ENCODE results near the gene TRAPPC2L.
"Not testable (repeated sequence)": the region's sequence is repeated elsewhere in the genome, so short reads cannot be mapped to it uniquely, and the experiment has no call there.

The TRAPPC2L gene

GRCh38 chr16:88819126-88819525 lies 37.8 kb upstream of the TRAPPC2L start:
- no peak for DNase-seq

DNA sequence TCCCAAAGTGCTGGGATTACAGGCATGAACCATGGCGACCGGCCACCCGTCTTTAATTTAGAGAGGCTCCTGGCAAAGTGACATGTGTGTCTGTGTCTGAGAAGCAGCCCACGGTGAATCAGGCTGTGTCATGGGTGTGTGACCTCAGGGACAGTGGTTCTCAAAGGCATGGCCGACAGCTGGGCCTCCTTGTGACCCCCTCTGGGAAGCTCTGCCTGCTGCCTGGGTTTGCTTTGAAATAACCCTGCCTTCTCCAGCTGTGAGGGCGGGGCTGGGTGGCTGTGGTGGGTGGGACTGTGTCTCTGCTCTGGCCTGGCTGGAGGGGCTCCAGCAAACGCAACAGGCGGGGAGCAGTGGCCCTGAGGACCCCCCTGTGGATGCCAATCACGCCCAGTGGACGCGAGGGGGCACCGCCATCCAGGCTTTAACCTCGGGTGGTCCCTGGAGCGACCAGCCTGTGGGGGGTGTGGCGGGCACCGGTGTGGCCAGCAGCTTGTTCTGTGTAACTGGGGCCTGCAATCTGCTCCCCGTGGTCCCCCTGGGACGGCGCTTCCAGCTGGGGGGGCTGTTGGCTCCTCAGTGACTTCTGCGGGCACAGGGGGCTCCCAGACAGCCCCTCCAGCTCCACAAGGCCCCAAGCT lies 36.4 kb upstream of the TRAPPC2L start:
- no peak for DNase-seq

DNA sequence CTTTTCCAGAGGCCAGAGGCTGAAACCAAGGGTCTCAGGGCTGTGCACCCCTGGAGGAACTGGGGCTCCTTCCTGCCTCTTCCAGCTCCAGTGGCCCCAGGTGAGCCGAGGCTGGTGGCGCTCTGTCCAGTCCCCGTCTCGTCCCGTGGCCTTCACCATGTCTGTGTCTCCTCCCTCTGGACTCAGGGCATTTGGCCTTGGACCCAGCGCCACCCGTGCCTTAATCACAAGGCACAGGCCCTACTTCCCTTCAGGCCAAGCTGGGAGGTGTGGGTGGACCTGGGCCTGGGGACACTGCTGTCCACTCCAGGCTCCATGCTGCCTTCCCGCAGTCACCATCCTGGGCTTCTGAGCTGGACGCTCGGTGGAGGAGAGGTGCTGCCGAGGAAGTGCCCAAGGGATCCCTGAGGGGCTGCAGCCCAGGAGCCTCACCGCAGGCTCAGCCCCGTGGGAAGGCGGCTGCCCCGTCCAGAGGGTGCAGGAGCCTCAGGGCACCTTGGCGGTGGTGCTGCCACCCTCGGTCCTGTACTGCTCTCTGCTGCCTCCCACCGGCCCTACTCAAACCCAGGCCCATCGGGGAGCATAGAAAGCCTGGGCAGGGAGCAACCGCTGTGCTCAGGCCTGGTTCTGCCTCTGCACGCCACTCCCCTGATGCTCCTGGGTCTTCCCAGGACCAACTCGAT lies 35.6 kb upstream of the TRAPPC2L start:
- no peak for DNase-seq

DNA sequence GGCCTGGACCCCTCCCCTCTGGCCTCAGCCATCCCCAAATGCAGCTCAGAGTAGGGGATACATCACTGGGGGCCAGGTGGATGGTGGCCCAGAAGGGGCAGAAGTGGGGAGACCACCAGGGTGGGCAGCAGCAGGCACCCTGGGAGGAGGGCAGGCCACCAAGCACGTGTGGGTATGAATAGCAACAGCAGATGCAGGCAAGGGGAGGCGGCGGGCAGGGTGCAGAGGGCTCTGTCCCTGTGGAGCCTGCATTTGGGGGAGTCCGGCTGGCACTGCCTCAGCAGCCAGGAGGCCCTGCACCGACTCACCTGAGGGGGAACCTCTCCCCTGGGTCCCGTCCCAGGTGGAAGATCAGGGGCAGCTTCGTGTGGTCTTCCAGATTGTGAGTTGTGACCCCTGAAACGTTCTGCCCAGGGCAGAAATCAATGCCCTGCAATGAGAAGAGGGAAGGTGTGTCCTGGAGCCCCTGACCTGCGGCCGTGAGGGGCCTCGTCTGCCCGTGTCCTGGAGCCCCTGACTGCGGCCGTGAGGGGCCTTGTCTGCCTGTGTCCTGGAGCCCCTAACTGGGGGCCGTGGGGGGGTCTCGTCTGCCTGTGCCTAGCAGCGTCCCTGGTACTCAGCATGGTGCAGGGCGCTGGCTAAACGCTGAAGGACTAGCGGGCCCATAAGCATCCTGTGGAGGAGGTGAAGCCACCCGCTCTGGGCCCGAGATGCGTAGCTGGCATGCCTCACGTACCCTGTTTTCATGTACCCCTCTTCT lies 34.5 kb upstream of the TRAPPC2L start:
- no peak for DNase-seq

GRCh38 chr16:88823646-88824045 lies 33.3 kb upstream of the TRAPPC2L start:
- DNase-seq, result not testable (repeated sequence)

DNA sequence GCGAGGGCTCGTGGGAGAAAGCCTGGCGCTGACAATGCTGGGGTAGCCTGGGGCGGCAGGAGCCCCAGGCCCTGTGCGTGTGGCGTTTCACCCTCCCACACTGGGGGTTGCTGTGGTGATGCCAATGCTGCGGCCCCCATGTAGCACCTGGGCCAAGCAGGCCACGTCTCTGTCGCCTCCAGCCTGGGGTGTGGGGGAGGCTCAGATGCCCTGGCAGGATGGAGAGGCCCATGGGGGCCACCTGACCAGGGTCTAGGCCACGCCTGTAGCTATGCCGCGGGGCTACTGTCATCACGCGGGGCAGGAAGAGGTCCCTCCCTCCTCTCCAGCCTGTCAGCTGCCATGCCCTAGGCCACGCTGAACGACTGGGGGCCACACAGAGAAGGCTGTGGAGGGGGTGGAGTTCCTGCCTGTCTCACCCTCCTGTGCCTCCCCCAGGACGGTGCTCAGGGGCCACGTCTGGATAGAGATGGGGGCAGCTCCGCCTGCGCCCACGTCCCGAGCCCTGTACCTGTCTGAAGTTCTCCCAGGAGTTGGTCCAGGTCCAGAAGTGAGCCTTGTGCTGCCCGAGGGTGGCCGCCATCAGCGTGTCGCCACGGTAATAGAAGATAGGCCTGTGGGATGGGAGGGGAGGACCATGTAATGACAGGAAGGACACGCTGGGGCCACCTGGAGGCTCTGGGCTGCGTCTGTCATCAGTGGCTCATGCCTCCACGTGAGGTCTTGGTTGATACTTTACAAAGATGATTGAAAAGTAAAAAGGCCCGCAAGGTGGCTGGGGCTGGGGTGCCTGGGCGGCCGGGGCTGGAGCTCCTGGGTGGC lies 32.5 kb upstream of the TRAPPC2L start:
- DNase-seq, result no peak

DNA sequence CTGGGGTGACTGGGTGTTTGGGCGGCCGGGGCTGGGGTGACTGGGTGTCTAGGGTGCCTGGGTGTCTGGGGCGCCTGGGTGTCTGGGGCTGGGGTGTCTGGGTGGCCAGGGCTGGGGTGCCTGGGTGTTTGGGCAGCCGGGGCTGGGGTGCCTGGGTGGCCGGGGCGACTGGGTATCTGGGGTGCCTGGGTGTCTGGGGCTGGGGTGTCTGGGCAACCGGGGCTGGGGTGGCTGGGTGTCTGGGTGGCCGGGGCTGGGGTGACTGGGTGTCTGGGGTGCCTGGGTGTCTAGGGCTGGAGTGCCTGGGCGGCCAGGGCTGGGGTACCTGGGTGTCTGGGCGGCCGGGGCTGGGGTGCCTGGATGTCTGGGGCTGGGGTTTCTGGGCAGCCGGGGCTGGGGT lies 31.8 kb upstream of the TRAPPC2L start:
- DNase-seq, result no peak

GRCh38 chr16:88826070-88826840 lies 30.7 kb upstream of the TRAPPC2L start:
- DNase-seq, result no peak

DNA sequence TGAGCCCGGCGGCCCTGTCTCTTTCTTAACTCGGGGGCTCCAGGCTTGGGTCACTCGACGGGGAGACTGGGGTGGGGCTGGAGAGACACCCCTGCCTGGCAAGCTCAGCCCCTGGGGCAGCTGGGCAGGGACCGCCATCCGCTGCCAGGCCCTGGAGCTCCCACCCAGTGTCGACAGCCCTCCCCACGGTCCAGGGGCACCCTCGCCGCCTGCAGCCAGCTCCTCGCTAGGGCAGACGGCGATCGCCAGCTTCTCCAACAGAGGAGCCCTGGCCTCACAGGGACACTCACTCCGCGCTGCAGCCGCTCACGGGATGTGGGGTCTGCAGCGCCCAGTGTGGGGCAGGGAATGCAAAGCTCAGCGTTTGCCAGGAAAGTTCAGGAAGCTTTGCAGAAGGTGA lies 29.2 kb upstream of the TRAPPC2L start:
- no peak for DNase-seq

GRCh38 chr16:88828711-88829110 lies 28.2 kb upstream of the TRAPPC2L start:
- DNase-seq, result no peak

- no peak for DNase-seq
These were observed 26.7 kb upstream of the TRAPPC2L start for GRCh38 chr16:88830258-88830657.

- no peak for DNase-seq
These were observed 26.1 kb upstream of the TRAPPC2L start for GRCh38 chr16:88830783-88831182.

- no peak for DNase-seq
These were observed 25.1 kb upstream of the TRAPPC2L start for GRCh38 chr16:88831838-88832237.

DNA sequence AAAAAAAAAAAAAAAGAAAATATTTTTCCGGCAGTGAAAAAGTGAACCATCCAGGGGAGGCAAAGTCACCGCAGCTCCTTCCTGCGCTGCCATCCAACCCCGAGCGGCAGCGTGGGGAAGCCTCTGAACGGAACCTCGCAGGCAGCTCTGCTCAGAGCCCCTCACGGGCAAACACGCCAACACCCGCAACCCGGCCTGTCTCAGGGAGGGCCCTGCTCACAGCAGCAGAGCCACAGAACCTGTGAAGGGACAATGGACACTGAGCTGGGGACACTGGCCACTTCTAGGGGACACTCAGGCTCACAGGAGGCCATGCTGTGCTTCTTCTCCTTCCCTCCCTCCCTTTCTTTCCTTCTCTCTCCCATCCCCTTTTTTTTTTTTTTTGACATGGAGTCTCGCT lies 23.8 kb upstream of the TRAPPC2L start:
- no peak for DNase-seq

DNA sequence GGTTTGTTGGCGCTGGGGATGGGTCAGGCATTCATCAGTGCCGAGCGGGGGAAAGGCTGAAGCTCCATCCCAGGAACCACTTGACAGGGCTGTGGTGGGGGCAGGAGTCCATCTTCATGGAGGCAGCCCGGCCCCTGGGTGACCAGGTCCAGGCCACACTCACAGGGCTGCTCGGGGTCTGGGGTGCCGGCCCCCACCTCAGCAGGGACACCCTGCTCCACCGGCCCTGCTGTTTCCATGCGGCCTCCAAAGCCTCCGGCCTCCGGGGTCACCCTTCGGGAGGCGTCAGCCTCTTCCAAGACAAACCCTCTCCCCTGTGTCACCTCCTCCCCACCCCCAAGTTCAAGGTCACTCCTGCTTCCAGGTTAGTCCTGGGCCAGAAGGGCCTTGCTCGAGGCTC lies 22.3 kb upstream of the TRAPPC2L start:
- DNase-seq, result no peak

DNA sequence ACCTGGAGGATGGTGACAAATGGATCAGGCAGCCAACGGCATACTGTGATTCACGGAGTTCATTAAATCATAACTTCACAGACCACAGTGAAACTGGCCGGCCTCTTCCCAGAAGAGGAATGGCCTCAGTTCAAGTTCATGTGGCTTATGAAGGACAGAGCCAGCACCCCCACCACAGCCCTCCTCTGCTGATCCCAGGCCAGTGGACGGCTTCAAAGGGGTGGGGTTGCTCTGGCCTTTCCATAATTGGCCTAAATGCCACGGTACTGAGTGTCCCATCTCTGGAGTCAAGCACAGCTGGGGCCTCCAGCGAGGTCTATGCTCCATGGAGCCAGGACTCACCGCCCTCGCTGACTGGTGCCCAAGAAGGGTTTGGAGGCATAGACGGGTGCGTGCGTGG lies 21.5 kb upstream of the TRAPPC2L start:
- no peak for DNase-seq

- DNase-seq, result no peak
These were observed 21.1 kb upstream of the TRAPPC2L start for GRCh38 chr16:88835818-88836217.

GRCh38 chr16:88836791-88837190 lies 20.1 kb upstream of the TRAPPC2L start:
- no peak for DNase-seq

DNA sequence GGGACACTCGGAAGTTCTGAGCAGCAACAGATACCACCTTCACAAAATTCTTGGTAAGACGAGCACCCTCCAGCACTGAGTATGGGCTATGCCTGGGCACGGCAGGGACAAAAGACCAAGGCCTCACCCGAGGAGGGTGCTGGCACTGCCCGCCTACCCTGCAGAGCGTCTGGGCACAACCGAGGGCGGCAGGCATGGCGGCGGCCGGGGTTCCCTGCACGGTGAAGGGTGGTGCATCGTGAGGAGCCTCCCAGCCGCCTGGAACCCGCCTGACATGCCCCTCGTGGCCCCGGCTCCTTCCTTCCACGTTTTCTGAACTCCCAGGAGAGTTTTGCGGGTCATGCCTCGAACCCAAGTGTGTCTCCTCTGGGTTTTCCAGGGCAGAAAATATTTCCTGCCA lies 19.1 kb upstream of the TRAPPC2L start:
- DNase-seq, result no peak

DNA sequence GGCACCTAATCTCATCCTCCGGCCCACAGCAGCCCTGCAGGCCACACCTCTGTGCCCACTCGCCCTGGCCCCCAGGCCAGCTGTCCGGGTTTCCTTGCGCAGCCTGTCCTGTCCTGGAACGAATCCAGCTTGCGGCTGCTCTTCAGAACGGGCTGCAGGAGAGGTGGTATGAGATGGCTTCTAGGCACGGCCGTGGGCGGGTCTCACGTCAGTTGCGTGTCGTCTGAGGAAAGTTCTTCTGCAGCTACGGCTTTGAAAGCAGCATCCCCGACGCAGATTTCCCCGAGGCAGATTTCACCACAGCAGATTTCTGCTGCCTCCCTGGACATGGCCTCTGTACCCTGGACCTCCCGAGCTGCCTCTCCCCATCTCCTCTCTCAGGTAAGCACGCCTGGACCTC lies 18.4 kb upstream of the TRAPPC2L start:
- DNase-seq, result no peak

DNA sequence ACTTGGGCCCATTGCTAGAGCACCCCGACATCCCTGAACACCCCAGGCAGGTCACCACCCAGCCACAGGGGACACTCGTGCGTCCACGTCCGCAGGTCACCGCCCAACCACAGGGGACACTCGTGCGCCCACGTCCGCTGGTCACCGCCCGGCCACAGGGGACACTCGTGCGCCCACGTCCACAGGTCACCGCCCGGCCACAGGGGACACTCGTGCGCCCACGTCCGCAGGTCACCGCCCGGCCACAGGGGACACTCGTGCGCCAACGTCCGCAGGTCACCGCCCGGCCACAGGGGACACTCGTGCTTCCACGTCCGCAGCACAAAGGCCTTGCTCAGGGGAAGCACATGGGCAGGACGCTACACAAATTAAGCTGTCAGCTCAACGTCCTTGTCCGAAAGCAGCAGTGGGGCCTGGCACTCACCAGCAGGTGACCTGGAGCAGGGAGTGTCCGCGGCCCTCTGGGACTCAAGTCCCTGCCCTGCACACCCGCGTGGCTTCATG lies 17.8 kb upstream of the TRAPPC2L start:
- no peak for DNase-seq
